Endodermal cell (in vitro differentiated cells): ENCODE results near the gene CLDN18. TPM values are rescaled to one million over a fixed set of nuclear protein-coding genes. Genes with fewer than 3 reads are reported as not detected.

Experiments
- DNase-seq: peaks from one replicate; pipeline ENCODE4 v3.0.0-alpha.2; 2017
- H3K27ac ChIP-seq: 2 replicates; pipeline ENCODE4 v1.5.1; 2013; ENCODE audit warnings: mild to moderate bottlenecking, low read depth, low read length, moderate library complexity
- H3K27me3 ChIP-seq: 2 replicates; pipeline ENCODE4 v1.6.1; 2013; ENCODE audit warnings: mild to moderate bottlenecking, low read length, moderate library complexity; ENCODE audit not compliant: insufficient read depth, control insufficient read depth, poor library complexity, severe bottlenecking
- H3K36me3 ChIP-seq: 2 replicates; pipeline ENCODE4 v1.7.0; 2013; ENCODE audit warnings: mild to moderate bottlenecking, low read length, moderate library complexity; ENCODE audit not compliant: control insufficient read depth, insufficient read depth
- H3K4me1 ChIP-seq: one replicate; pipeline ENCODE4 v1.7.0; 2013; ENCODE audit warnings: low read length; ENCODE audit not compliant: control insufficient read depth, insufficient read depth
- H3K4me3 ChIP-seq: 2 replicates; pipeline ENCODE4 v1.5.1; 2013; ENCODE audit warnings: mild to moderate bottlenecking, low read length, moderate library complexity
- H3K9ac ChIP-seq: 2 replicates; pipeline ENCODE4 v1.6.1; 2013; ENCODE audit warnings: mild to moderate bottlenecking, low read length, moderate library complexity; ENCODE audit not compliant: poor library complexity, severe bottlenecking; ENCODE audit errors: extremely low read depth
- H3K9me3 ChIP-seq: 2 replicates; pipeline ENCODE4 v1.6.1; 2013; ENCODE audit warnings: mild to moderate bottlenecking, low read length, moderate library complexity; ENCODE audit not compliant: control insufficient read depth
- H3K27ac Mint-ChIP-seq: 2 replicates; pipeline ENCODE4 v1.8.0; 2020; ENCODE audit warnings: mixed read lengths
- H3K27me3 Mint-ChIP-seq: 2 replicates; pipeline ENCODE4 v1.8.0; 2021; ENCODE audit warnings: mild to moderate bottlenecking, mixed read lengths; ENCODE audit not compliant: insufficient read depth
- H3K36me3 Mint-ChIP-seq: 2 replicates; pipeline ENCODE4 v1.8.0; 2020; ENCODE audit warnings: low read depth, mixed read lengths
- H3K4me1 Mint-ChIP-seq: 2 replicates; pipeline ENCODE4 v1.8.0; 2020; ENCODE audit warnings: mixed read lengths
- H3K4me3 Mint-ChIP-seq: 2 replicates; pipeline ENCODE4 v1.8.0; 2020; ENCODE audit warnings: mild to moderate bottlenecking, moderate library complexity, mixed read lengths
- H3K9me3 Mint-ChIP-seq: 2 replicates; pipeline ENCODE4 v1.8.0; 2020; ENCODE audit warnings: mild to moderate bottlenecking, mixed read lengths
- CTCF ChIP-seq: fragments of 200-600 bp; sonication (generic); conservative IDR thresholded peaks from 2 replicates; pipeline ENCODE4 v1.5.0; 2021; ENCODE audit warnings: antibody characterized with exemption, mild to moderate bottlenecking
- WGBS, 2 experiments: methylation state at CpG; one replicate each; pipeline versions ENCODE4 v1.1.5 to v1.1.7; 2013; ENCODE audit warnings: missing lambda C conversion rate in 2 of 2, mixed read lengths in 1 of 2; ENCODE audit not compliant: insufficient coverage in 1 of 2, insufficient read length in 1 of 2; 5-methylcytosine and 5-hydroxymethylcytosine counted together
- total RNA-seq, 2 donors: library from RNA; stranded (reverse); fragmentation: NEBNext Ultra II Directional in 1 of 2; extraction: Animal tissue kit (Norgen Biotek cat#: 25700) in 1 of 2; gene quantifications; 2 replicates in 1 of 2; 3 replicates in 1 of 2; pipeline ENCODE4 v1.2.1, GENCODE V29; 2021

The CLDN18 gene
- total RNA-seq, 2 donors from 2014 or later: 0.13 to 0.27 TPM

GRCh38 chr3:138034918-138035317 lies 25.0 kb downstream of the CLDN18 start:
- H3K4me3 ChIP-seq: no peak overlapping the region
- no peaks in the 10 kb centered on the region for H3K9me3 ChIP-seq
- H3K9ac ChIP-seq: no peak overlapping the region
- H3K36me3 Mint-ChIP-seq: peaks cover 5% of the 10 kb centered on the region
- H3K27ac ChIP-seq: no peak overlapping the region
- no peaks in the 10 kb centered on the region for H3K27me3 ChIP-seq
- H3K4me3 Mint-ChIP-seq: no peak overlapping the region
- H3K4me1 Mint-ChIP-seq: peaks cover 3% of the 10 kb centered on the region
- H3K36me3 ChIP-seq: peaks cover 6% of the 10 kb centered on the region
- no peak overlapping the region for H3K27ac Mint-ChIP-seq
- peaks cover 24% of the 10 kb centered on the region for H3K27me3 Mint-ChIP-seq
- no peaks in the 10 kb centered on the region for H3K9me3 Mint-ChIP-seq
- H3K4me1 ChIP-seq: no peaks in the 10 kb centered on the region
- WGBS, 2 experiments: 89 to 95% methylated on average over 1 of the region's 1 CpG
- TF ChIP-seq CTCF: no peak
- no peak for DNase-seq

- Mint-ChIP-seq H3K27ac (no peak overlapping the region), H3K4me3 (no peak overlapping the region), H3K27me3 (peaks cover 27% of the 10 kb centered on the region), H3K4me1 (peaks cover 3% of the 10 kb centered on the region), H3K9me3 (no peaks in the 10 kb centered on the region), H3K36me3 (peaks cover 2% of the 10 kb centered on the region)
- 93 to 96% methylated on average over 2 to 3 of the region's 3 CpGs for WGBS, 2 experiments
- no peak for TF ChIP-seq CTCF
- no peaks in the 10 kb centered on the region for H3K36me3 ChIP-seq
- no peak overlapping the region for H3K27ac ChIP-seq
- no peaks in the 10 kb centered on the region for H3K4me1 ChIP-seq
- H3K9me3 ChIP-seq: no peaks in the 10 kb centered on the region
- no peaks in the 10 kb centered on the region for H3K27me3 ChIP-seq
- H3K9ac ChIP-seq: no peak overlapping the region
- H3K4me3 ChIP-seq: no peak overlapping the region
- DNase-seq: no peak
These were observed 26.6 kb downstream of the CLDN18 start for GRCh38 chr3:138036572-138036971.

GRCh38 chr3:138038725-138039462 lies 28.9 kb downstream of the CLDN18 start:
- WGBS, 2 experiments: 92 to 100% methylated on average over 3 to 4 of the region's 4 CpGs
- H3K9me3 ChIP-seq: no peaks in the 10 kb centered on the region
- no peak overlapping the region for H3K27ac ChIP-seq
- Mint-ChIP-seq H3K9me3 (no peaks in the 10 kb centered on the region), H3K27ac (no peak overlapping the region), H3K27me3 (peaks cover 25% of the 10 kb centered on the region), H3K4me3 (no peak overlapping the region), H3K36me3 (peaks cover 2% of the 10 kb centered on the region), H3K4me1 (peaks cover 3% of the 10 kb centered on the region)
- no peaks in the 10 kb centered on the region for H3K27me3 ChIP-seq
- no peak overlapping the region for H3K4me3 ChIP-seq
- H3K9ac ChIP-seq: no peak overlapping the region
- H3K36me3 ChIP-seq: no peaks in the 10 kb centered on the region
- H3K4me1 ChIP-seq: no peaks in the 10 kb centered on the region
- no peak for DNase-seq
- TF ChIP-seq CTCF: peak; percentile 10
